GM10266 (cell line): ENCODE results near the gene ZC3H4.
A peak's percentile ranks its signal among the peaks of the same experiment; 100 is the strongest.

Experiments used
- DNase-seq: peaks from one replicate; pipeline ENCODE4 v3.0.0; 2012; ENCODE audit errors: extremely low spot score
- CTCF ChIP-seq: IDR thresholded peaks from 2 replicates; pipeline ENCODE4 v1.5.1; 2012; ENCODE audit warnings: mild to moderate bottlenecking, low read depth; ENCODE audit not compliant: control insufficient read depth, insufficient read depth; ENCODE audit errors: missing control alignments

Gene ZC3H4

DNA sequence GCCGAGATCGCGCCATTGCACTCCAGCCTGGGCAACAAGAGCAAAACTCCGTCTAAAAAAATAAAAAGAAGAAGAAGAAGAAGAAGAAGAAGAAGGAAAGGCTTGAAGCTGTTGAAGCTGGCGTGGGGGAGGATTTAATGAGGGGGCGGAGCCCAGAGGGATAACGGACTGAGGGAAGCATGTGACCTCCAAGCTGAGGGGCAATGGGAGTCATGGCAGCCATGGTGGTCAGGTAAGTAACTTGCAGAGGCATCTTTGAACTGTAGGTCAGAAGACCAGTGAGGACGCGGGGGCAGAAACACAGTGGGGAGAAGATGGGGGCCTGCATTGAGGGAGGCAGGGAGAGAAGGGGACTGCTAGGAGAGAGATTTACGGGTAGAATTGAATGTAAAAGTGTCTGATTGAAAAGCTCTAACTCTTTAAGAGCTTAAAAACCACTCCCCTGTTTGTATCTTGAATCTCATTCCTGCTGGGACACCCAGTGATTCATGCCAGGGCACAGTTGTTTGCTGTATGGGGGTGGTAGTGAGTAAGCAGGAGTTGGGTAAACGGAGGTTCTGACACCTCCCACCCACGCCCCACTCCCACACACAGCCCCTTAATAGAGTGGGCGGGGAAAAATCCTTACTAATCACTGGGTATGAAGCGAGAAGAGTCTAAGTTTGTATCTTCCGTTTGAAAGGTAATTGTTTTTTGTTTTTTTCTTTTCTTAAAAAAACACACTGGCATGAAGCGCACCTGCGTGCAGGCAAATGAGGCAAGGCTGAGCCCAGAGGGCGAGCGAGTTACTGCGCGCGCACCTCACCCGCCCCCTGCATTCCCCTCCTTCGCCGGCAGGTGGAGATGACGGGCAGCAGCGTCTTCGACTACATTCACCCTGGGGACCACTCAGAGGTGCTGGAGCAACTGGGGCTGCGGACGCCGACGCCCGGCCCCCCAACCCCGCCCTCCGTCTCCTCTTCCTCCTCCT lies 78.2 kb downstream of the ZC3H4 start:
- TF ChIP-seq CTCF = peak; percentile 97

DNA sequence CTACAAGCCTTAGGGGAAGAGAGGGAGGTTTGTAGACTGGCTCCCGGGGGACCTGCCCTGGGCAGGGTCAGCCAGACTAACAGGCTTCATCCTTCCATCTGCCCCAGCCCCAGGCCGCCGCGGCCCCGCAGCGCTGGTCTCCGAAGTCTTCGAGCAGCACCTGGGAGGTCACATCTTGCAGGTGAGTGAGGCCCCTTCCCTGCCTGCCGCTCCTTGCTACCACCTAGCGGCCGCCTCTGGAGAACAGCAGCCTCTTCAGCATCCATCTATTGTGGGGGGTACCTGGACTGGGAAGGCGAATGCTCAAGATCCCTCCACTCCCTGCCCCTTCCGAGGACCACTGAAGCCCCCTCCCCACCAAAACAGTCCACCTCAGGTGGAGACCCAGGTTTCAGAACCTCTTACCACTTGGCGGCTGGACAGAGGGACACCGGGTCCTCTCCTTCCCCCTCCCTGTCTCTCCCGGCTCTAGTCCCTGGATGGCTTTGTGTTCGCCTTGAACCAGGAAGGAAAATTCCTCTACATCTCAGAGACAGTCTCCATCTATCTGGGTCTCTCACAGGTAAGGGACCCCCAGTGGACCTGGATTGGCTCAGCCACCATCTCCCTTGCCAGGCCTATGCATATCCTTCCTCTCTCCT lies 81.3 kb downstream of the ZC3H4 start:
- TF ChIP-seq CTCF = peak; percentile 92
- DNase-seq = peak; percentile 83

More for the DNA sequence above, 78.2 kb downstream of the ZC3H4 start:
- DNase-seq = peak; percentile 97

GRCh38 chr19:47028195-47028601 lies 85.4 kb downstream of the ZC3H4 start:
- no peak for TF ChIP-seq CTCF
- no peak for DNase-seq

GRCh38 chr19:47027586-47028088 lies 85.9 kb downstream of the ZC3H4 start:
- TF ChIP-seq CTCF = no peak

GRCh38 chr19:47026889-47027288 lies 86.7 kb downstream of the ZC3H4 start:
- no peak for TF ChIP-seq CTCF

More at GRCh38 chr19:47027586-47028088, 85.9 kb downstream of the ZC3H4 start:
- no peak for DNase-seq

DNA sequence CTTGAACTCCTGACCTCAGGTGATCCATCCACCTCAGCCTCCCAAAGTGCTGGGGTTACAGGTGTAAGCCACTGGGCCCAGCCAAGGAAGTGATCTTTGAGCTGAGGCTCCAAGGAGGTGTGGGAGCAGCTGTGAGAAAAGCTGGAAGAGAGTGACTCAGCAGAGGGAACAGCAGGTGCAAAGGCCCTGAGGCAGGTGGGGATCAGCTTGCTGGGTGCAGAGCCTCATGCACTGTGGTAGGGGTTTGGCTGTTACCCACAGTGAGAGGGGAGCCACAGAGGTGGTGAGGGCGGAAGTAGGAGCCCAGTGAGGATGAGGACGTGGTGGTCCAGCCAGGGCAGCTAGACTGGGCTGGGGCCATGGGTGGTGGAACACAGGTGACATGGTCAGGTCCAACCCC lies 87.4 kb downstream of the ZC3H4 start:
- TF ChIP-seq CTCF = no peak
- no peak for DNase-seq

More at GRCh38 chr19:47026889-47027288, 86.7 kb downstream of the ZC3H4 start:
- DNase-seq = no peak
